ENCODE measurements around the gene SMIM7.
"Not testable (repeated sequence)": the region's sequence is repeated elsewhere in the genome, so short reads cannot be mapped to it uniquely, and the experiment has no call there.

Gene SMIM7

GRCh38 chr19:16659832-16660708 is at the start of gene SMIM7:
Gene SMIM7 (minus strand): TSS chr19:16660144. CDS start chr19:16660110, 34 bp downstream.
- peak; percentile 99 for DNase-seq

GRCh38 chr19:16703677-16704076 is 43.7 kb upstream of the SMIM7 start:
- DNase-seq: no peak

GRCh38 chr19:16702123-16702522 is 42.2 kb upstream of the SMIM7 start:
- DNase-seq: no peak

GRCh38 chr19:16698914-16699313 is 39.0 kb upstream of the SMIM7 start:
- no peak for DNase-seq

- no peak for DNase-seq
Measured at GRCh38 chr19:16688084-16688483, 28.1 kb upstream of the SMIM7 start.

GRCh38 chr19:16684216-16684615 is 24.3 kb upstream of the SMIM7 start:
- DNase-seq: no peak

GRCh38 chr19:16682539-16682938 is 22.6 kb upstream of the SMIM7 start:
- DNase-seq: no peak

- no peak for DNase-seq
Measured at GRCh38 chr19:16679811-16680210, 19.9 kb upstream of the SMIM7 start.

- no peak for DNase-seq
Measured at GRCh38 chr19:16678498-16678897, 18.6 kb upstream of the SMIM7 start.

- DNase-seq: no peak
Measured at GRCh38 chr19:16677055-16677454, 17.1 kb upstream of the SMIM7 start.

- DNase-seq: no peak
Measured at GRCh38 chr19:16676101-16676798, 16.3 kb upstream of the SMIM7 start.

- not testable (repeated sequence) for DNase-seq
Measured at GRCh38 chr19:16673839-16674238, 13.9 kb upstream of the SMIM7 start.

GRCh38 chr19:16673231-16673630 is 13.3 kb upstream of the SMIM7 start:
- DNase-seq: no peak

- DNase-seq: no peak
Measured at GRCh38 chr19:16671652-16672274, 11.8 kb upstream of the SMIM7 start.

- DNase-seq: no peak
Measured at GRCh38 chr19:16670291-16670690, 10.3 kb upstream of the SMIM7 start.

- not testable (repeated sequence) for DNase-seq
Measured at GRCh38 chr19:16668702-16669101, 8.8 kb upstream of the SMIM7 start.

- DNase-seq: no peak
Measured at GRCh38 chr19:16668176-16668575, 8.2 kb upstream of the SMIM7 start.

- DNase-seq: peak; percentile 6
Measured at GRCh38 chr19:16661480-16662034, 1.6 kb upstream of the SMIM7 start.

- DNase-seq: peak; percentile 19
Measured at GRCh38 chr19:16660763-16661479, 977 bp upstream of the SMIM7 start, which contains the start of gene TMEM38A. Gene TMEM38A (plus strand): TSS chr19:16661139. CDS start chr19:16661218, 79 bp downstream.

GRCh38 chr19:16659464-16659831 is 496 bp downstream of the SMIM7 start:
- DNase-seq: no peak

- no peak for DNase-seq
Measured at GRCh38 chr19:16657384-16657783, 2.6 kb downstream of the SMIM7 start.

- DNase-seq: no peak
Measured at GRCh38 chr19:16655727-16656126, 4.2 kb downstream of the SMIM7 start.

GRCh38 chr19:16654627-16655026 is 5.3 kb downstream of the SMIM7 start:
- DNase-seq: no peak
